GM19468 (cell line): ENCODE results near the gene STIM1.

Experiments used
- ATAC-seq: cut with Tn5 transposase; IDR thresholded peaks from one replicate; pipeline ENCODE4 v1.9.1; 2021; ENCODE audit warnings: mild to moderate bottlenecking, moderate library complexity, moderate number of reproducible peaks; ENCODE audit not compliant: unreplicated experiment; ENCODE audit errors: extremely low read depth

Gene STIM1

DNA sequence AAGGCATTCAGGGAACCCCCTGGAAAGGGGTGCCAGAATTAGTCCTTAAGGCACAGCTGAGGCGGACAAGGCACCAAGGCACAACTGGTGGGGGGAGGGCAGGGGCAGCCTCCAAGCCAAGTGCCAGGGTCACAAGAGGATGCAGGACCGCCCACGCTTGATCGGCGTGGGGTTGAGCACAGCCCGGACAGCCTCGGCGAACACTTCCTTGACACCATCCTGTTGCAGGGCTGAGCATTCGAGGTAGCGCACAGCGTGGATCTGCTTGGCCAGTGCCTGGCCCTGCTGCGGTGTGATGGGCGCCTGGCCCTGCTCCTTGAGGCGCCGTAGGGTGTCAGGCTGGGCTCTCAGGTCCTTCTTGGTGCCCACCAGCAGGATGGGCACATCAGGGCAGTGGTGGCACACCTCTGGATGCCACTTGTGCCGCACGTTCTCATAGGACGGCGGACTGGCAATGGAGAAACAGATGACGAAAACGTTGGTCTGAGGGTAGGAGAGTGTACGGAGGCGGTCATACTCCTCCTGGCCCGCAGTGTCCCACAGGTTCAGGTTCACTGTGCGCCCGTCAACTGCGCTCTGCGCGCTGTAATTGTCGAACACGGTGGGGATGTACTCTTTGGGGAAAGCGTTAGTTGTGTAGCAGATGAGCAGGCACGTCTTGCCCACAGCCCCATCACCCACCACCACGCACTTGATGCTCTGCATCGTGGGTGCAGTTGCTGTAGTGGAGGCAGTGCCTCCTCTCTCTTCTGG is 27.9 kb upstream of the STIM1 start:
- ATAC-seq = no peak

DNA sequence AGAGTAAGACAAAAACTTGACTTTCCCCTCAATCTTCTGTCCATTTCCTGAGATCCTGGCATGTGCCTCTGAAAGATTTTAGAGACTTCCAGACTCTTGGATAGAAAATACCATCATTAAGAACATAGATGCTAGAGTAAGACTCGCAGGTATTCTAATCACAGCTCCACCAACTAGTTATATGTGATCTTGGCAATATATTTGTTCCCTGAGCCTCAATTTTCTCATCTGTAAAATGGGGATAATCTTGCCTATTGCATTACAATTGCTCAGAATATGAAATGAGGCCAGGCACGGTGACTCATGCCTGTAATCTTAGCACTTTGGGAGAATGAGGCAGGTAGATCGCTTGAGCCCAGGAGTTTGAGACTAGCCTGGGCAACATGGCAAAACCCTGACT is 25.4 kb upstream of the STIM1 start:
- ATAC-seq = no peak

DNA sequence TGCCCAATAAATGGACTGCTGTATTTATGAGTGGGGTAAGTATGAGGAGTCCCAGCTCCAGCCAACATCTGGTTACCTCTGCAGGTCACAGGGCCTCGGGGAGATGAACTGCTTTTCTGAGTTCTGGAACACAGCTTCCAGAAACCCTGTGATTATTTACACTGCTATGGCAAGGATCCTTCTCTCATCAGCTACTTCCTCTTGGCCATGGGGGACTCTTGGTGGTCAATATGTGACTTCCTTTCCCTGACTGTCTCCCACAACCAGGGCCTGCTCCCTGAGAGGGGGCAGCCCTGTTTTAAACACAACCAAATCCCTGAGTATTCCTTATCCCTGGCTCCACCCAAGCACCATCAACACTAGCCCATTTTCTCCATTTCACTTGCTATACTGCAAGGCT is 24.7 kb upstream of the STIM1 start:
- no peak for ATAC-seq

DNA sequence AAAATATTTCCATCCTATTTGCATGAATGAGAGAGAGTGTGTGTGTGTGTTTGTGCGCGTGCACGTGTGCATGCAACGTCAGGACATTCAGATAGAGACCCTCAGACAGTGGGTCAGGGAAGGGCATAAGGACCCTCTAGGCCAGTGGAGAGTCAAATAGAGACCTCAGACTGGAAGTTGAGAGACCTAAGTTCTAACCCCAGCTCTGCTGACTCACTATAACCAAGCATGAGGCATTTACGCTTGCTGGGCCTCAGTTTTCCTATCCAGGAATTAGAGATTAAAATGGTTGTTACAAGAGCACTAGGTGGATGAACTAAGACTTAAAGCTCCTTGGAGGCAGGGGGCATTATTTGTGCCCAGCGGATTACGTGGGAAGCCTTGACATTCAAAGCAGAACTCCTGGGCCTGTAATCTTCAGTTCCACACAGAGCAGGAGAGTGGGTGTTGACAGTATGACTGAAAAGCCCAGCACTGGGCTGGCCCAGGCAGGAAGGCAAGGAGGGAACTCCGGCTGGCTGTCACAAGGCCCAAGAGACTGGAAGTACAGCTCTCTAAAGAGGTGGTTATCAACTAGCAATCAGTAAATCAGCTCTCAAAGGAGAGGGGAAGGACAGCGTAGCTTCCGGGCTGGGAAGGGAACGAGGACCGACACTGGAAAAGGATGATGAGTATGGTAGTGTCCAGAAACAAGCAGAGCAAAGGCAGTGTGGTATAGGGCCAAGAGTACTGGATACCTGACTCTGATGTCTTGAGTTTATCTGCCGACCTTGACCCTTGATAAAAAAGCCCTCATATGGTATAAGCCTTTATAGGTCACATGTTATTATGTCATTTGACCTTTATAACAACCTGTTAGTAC is 23.9 kb upstream of the STIM1 start:
- ATAC-seq = no peak

DNA sequence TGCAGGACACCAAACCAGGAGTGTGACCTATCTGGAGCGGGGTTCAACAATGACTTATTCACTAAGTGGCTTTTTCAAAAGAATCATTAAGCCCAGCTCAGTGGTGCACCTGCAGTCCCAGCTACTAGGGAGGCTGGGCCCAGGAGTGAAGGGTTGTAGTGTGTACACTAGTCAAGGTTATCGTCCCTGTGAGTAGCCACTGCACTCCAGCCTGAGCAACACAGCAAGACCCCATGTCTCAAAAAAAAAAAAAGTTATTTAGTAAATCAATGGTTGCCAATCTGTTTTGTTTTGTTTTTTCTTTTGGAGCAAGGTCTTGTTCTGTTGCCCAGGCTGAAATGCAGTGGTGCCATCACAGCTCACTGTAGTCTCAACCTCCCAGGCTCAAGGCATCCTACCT is 22.6 kb upstream of the STIM1 start:
- no peak for ATAC-seq

DNA sequence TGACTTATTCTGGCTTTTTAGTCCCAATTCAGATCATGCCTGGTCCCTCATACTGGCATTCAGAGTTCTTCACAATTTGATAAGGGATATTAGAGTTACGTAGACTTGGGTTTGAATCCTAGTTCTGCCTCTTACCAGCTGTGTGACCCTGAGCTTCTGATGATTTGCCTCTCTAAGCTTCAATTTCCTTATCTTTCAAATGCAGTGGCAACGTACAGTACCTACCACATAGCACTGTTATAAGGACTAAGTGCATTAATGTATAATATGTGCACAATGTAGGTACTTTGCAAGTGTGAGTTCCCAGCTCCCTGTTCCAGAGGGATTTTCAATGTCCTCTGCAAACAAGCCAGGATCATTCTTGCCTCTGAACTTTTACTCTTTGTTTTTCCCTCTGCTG is 22.0 kb upstream of the STIM1 start:
- no peak for ATAC-seq

DNA sequence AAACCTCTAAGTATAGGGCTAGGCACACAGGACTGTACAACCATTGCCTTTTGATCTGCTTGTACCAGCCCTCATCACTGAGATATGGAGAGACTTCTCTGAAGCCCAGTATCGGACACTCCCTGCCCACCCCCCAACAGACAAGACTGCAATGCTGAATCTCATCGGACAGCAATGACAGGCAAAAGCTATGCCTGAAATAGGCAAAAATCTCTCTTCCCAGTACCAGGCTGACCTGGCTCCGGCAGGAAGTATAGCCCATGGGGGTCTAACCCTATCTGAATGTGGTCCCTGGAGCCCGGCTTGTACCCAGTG is 21.2 kb upstream of the STIM1 start:
- no peak for ATAC-seq

DNA sequence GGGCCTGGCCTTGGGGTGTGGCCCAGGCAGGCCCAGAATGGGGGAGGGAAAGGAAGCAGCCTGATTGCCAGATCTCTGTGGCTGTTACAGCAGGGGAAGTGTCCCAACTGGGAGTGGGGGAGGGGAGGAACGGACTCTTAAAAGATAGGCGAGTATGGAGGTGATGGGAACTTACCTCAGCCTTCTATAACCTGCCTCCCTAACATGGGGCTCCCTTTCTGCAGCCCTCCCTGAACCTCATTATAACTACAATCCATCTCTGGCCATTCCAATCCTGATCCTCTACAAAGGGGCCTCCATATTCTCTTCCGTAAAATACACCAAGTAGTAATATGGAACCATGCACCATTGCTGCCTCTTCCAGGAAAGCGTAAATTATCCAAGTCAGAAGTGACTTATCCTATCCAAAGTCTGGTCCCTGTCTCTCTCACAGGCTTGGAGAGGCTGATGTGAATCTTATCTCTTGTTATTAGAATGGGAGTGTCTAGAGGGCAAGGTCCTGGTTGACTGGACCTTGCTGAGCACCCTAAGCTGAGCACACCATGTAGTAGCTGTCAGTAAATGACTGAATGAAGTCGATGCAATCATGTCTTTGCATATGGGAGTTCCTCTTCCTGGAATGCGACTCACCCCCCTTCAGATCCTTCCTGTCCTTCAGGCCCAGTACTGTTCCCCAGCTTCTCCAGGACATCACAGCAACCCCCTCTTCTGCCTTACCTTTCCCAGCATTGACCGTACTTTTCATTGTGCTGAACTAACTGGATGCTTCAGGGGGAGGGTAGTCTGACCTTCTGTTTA is 20.6 kb upstream of the STIM1 start:
- no peak for ATAC-seq

DNA sequence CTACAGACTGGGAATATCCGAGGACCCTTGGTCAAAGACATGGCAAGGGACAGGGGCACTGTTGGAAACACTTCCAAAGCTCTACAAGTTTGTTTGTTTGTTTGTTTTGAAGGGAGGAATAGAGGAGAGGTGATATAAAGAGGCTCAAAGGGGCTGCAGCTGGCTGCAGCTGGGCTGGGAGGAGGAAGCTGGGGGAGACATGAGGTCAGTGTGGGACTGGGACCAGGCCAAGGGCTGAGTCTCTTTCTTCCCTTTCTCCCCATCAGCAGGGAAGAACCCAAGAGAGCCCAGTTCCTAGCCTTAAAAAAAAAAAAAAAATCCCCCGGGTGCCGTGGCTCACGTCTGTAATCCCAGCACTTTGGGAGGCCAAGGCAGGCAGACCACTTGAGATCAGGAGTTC is 19.7 kb upstream of the STIM1 start:
- no peak for ATAC-seq

DNA sequence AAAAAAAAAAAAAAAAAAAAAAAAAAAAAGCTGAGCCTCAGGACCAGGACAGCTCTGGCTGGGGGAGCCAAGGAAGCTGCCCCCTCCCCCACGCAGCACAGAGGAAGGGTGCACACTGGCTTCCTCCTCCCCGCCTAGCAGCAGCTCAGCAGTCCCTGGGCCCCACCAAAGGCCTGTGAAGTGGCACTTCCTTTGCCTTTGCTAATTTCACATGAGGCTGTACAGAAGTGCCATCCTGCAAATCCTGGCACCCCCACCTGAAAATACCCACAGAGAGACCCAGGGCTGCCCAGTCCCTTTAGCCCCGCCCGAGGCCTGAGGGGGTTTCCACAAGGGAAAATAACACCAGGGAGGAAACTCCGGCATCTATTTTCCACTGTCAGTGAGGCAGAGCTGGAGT is 18.6 kb upstream of the STIM1 start:
- no peak for ATAC-seq

DNA sequence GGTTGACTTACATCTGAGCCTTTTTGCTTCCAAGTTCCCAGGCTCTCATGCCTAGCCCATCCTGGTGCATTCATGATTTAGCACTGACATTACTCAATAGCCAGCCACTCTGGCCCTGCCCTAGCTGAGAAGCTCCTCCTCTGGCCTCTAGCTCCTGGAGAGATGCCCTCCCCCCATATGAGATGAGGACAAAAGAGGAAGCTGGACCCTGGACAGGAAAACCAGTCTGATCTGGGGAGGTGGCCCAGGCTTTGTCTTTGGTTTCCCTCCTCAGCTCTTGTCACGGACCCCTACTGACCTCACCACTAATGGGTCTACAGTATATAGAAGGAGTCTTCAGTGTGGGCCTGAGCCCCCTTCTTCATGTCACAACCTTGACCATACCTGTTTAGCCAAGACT is 17.7 kb upstream of the STIM1 start:
- ATAC-seq = no peak

DNA sequence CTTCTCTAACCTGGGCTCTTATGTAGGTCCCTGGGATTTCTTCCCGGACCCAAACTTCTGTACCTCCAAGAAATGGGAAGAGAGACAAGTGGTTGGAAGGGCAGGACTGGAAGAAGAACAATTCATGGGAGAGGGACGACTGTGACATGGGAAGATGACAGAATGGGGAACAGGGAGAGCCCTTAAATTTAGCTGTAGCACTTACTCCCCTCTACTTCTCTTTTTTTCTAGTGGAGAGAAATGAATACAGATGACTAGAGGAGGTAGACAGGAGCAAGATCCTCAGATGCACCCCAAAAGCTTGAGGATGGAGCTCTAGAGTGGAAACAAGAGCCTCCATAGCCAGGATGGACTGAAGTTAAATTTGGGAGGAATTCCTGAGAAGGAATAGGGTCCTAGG is 17.0 kb upstream of the STIM1 start:
- no peak for ATAC-seq

DNA sequence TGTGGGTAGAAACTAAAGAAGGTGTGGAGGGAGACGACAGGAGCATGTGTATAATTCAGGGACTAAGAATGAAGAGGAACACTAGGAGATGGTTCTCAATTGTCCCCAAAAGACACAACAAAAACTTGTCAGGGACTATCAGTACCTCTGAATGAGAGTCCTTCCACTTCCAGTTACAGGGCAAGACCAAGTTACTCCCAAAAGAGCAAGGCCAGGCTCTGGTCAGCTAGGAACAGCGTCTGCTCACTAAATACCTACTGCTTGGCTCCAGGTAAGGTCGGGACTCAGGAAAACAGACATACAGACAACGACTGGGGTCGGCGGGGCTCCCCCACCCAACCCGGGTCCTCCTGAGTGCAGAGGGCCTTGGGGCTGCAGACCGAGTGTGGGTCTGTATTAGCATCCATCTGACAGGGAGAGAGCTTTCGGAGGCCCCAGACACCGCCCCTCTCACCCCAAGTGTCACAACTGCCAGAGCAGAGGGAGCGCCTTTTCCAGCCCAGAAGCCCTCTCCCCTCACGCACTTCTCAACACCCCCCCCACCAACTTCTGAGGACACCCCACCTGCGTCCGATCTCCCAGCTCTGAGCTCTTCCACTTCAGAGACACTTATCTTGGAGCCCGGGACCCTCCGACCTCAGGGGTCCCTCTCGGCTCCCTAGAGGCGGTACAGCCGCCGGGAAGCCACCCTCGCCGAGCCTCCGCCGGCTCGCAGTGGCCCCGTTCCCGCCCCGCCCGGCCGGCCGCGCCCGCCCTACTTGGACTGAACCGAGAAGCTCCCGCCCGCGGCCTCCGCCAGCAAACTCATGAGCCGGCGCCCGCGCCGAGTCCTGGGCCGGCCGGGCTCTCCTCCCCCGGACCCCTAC is 15.2 kb upstream of the STIM1 start:
- ATAC-seq = no peak

DNA sequence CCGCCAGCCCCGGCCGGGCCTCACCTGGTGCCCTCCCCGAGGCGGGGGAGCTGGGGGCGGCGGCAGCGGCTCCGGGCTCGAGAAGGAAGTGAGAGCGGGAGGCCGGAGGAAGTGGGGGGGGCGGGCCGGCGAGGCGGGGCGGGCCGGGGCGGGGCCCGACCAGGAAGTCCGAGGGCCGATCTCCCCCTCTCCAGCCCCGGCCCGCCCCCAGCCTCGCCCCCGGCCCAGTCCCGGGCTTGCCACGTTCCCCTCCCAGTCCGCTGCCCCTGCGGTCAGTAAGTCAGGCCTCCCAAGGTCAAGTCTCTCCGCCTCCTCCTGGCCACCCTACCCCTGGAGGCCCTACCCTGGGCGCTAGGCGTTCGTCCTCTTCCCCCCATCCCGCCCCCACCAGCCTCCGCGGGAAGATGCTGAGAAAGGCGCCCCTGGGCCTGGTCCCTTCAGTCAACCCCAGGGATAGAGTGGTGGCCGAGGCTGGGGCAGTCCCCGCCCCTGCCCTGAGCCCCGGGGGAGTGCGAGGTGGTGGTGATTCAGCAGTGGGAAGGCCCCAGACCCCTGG is 14.5 kb upstream of the STIM1 start, which contains the start of gene RHOG:
Gene RHOG (minus strand): TSS at position 90 of the 556 bp plus-strand sequence. CDS start 12,821 bp downstream, outside the sequence.
- ATAC-seq = peak; percentile 16

DNA sequence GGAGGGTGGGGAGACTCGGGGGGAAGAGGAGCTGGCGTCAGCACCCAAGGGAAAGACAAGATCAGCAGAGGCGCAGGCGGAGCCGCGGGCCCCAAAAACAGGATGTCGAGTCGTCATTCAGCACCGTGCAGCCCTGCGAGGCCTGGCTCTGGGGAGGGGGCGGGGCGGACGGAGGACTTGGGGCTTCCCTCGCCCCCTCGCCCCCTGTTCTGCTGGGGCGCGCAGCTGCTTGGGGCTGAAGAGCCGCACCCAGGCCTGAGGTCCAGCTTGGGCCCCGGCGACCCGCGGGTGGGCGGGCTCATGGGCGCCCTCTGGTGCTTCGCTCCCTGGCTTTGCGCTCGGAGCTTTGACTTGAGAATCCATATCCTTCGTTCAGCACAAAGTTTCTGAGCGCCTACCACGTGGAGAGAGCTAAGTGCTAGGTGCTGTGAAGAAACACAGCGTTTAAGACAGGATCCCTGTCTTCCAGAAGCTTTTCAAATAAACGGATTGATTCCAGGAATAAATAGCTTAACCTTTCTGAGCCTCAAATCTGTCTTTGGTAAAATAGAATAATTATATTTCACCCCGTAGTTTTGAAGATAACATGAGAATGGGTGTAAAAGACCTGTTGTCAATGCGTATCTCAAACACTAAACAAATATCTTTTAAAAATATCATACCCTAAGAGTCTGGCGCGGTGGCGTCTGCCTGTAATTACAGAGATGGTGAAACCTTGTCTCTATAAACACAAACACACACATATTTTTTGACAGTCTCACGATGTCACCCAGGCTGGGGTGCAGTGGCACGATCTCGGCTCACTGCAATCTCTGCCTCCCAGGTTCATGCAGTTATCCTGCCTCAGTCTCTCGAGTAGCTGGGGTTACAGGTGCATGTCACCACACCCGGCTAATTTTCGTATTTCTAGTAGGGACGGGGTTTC is 13.8 kb upstream of the STIM1 start:
- peak; percentile 27 for ATAC-seq

DNA sequence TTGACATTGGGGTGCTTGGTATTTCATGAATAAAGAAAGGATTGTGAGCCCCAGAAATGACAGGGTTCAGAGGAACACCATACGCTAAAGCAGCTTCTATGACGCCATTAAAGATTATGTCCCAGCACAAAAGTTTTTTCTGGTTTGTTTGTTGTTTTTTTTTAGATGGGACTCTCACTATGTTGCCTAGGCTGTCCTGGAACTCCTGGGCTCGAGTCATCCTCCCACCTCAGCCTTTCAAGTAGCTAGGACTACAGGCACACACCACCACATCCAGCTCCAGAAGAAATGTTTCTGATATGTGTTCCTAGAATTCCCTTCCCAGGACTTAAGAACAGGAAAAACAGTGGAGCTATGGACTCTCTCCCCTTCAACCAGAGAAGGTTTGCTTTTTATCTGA is 12.1 kb upstream of the STIM1 start:
- no peak for ATAC-seq

DNA sequence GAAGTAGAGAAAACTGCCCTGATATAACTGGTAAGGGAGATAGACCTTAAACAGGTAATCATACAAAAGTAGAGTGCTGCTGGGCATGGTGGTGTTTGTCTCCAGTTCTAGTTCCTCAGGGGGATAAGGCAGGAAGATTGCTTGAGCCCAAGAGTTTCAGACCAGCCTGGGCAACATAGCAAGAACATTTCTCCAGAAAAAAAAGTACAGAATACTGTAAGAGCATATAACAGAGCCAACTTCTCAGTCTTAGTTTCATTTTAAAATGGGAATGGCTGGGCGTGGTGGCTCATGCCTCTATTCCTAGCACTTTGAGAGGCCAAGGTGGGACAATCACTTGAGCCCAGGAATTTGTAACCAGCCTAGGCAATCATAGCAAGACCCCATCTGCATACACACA is 10.2 kb upstream of the STIM1 start:
- no peak for ATAC-seq

DNA sequence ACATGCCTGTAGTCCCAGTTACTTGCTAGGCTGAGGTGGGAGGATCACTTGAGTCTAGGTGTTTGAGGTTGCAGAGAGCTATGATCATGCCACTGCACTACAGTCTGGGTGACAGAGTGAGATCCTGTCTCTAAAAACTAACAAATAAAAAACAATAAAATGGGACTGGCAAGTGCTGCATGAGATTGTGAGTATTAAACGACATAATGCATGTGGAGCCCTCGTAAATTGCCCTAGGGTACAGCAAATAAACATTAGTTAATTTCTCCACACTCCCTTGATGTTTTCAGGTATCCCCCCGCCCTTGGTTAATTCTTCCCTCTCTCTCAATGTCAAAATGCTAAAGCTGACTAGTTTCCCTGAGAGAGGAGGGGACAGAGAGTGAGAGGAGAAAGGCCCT is 9.8 kb upstream of the STIM1 start:
- ATAC-seq = no peak
